Keratinocyte (primary cell): ENCODE results near the gene EML2. TPM values are rescaled to one million over a fixed set of nuclear protein-coding genes. Genes with fewer than 3 reads are reported as not detected.

Source experiments
- DNase-seq: peaks from one replicate; pipeline ENCODE4 v3.0.0-alpha.2; 2011; ENCODE audit warnings: low read depth, missing footprints, low spot score
- FAIRE-seq: peaks from 2 replicates; lab custom pipeline; 2011; peaks lifted over from hg19 to GRCh38; lab: Jason Lieb, UNC
- H2AFZ ChIP-seq: 2 replicates; pipeline ENCODE4 v1.6.0; 2012; ENCODE audit warnings: low read length, control low read depth, inconsistent platforms; ENCODE audit not compliant: control insufficient read depth
- H3K27ac ChIP-seq: 2 replicates; pipeline ENCODE4 v1.5.1; 2011; ENCODE audit warnings: low read length; ENCODE audit not compliant: control insufficient read depth, insufficient read depth
- H3K27me3 ChIP-seq: 3 replicates; pipeline ENCODE4 v1.6.0; 2011; ENCODE audit warnings: low read length; ENCODE audit not compliant: control insufficient read depth, insufficient read depth; ENCODE audit errors: extremely low read depth
- H3K36me3 ChIP-seq, 2 experiments: 2 replicates in 1 of 2; 3 replicates in 1 of 2; pipeline ENCODE4 v1.5.1; 2011; ENCODE audit warnings: low read length in 2 of 2, mild to moderate bottlenecking in 1 of 2; ENCODE audit not compliant: control insufficient read depth in 2 of 2, insufficient read depth in 2 of 2; ENCODE audit errors: extremely low read depth in 1 of 2
- H3K4me1 ChIP-seq: 3 replicates; pipeline ENCODE4 v1.5.1; 2011; ENCODE audit warnings: low read length; ENCODE audit not compliant: control insufficient read depth, insufficient read depth; ENCODE audit errors: extremely low read depth
- H3K4me2 ChIP-seq: 3 replicates; pipeline ENCODE4 v1.6.0; 2011; ENCODE audit warnings: low read depth, low read length; ENCODE audit not compliant: control insufficient read depth, insufficient read depth; ENCODE audit errors: extremely low read depth
- H3K4me3 ChIP-seq, 3 experiments: fragments of 200-600 bp in 1 of 3; sonication (generic) in 1 of 3; 2 replicates in 2 of 3; 3 replicates in 1 of 3; pipeline ENCODE4 v1.5.1; 2011 to 2016; ENCODE audit warnings: low read length in 3 of 3, mild to moderate bottlenecking in 3 of 3, control low read depth in 2 of 3, inconsistent platforms in 1 of 3, low read depth in 1 of 3, mixed read lengths in 1 of 3, mixed run types in 1 of 3, moderate library complexity in 1 of 3; ENCODE audit not compliant: control insufficient read depth in 2 of 3, insufficient read depth in 2 of 3; ENCODE audit errors: extremely low read depth in 1 of 3
- H3K79me2 ChIP-seq: 2 replicates; pipeline ENCODE4 v1.6.0; 2012; ENCODE audit warnings: low read length; ENCODE audit not compliant: control insufficient read depth, insufficient read depth
- H3K9ac ChIP-seq: 3 replicates; pipeline ENCODE4 v1.6.0; 2011; ENCODE audit warnings: low read length; ENCODE audit not compliant: control insufficient read depth, insufficient read depth; ENCODE audit errors: extremely low read depth
- H3K9me1 ChIP-seq: 3 replicates; pipeline ENCODE4 v1.6.0; 2011; ENCODE audit warnings: low read length; ENCODE audit not compliant: control insufficient read depth, insufficient read depth; ENCODE audit errors: extremely low read depth
- H3K9me3 ChIP-seq: 2 replicates; pipeline ENCODE4 v1.5.1; 2012; ENCODE audit warnings: low read depth, low read length; ENCODE audit not compliant: control insufficient read depth
- H4K20me1 ChIP-seq: 3 replicates; pipeline ENCODE4 v1.6.0; 2011; ENCODE audit warnings: low read length; ENCODE audit not compliant: control insufficient read depth, insufficient read depth; ENCODE audit errors: extremely low read depth
- EZH2 ChIP-seq: IDR thresholded peaks from one replicate; pipeline ENCODE4 v1.6.1; 2012; ENCODE audit warnings: inconsistent platforms, mild to moderate bottlenecking, low read length, moderate library complexity
- dilution Hi-C: fragments of 300-500 bp; cut with MboI; formaldehyde crosslinking; loops from one replicate; pipeline ENCODE4 v1.7.0; 2020; ENCODE audit warnings: low sequenced_read_pairs; ENCODE audit not compliant: extremely low pct_ligation_motif_present
- polyA plus RNA-seq, 5 experiments: library from polyadenylated mRNA; depleted of rRNA in 3 of 5; stranded (reverse) in 3 of 5; stranded (forward) in 1 of 5; unstranded in 1 of 5; fragments of >200 nt; gene quantifications; 1 replicate in 1 of 5; 2 replicates in 3 of 5; 3 replicates in 1 of 5; pipeline versions ENCODE4 v1.2.1 to v1.2.3, GENCODE V29; 2011 to 2012; ENCODE audit warnings: missing spikeins in 2 of 5, low read depth in 1 of 5, low replicate concordance in 1 of 5
- TF ChIP-seq, protein P1 (sequence below), 3 experiments: IDR thresholded peaks in 1 of 3; conservative IDR thresholded peaks in 1 of 3; optimal IDR thresholded peaks in 1 of 3; 2 replicates in 2 of 3; 3 replicates in 1 of 3; pipeline versions ENCODE3 to v1.5.1; 2011; ENCODE audit warnings: low read length in 3 of 3, mild to moderate bottlenecking in 3 of 3, moderate library complexity in 2 of 3, control low read depth in 1 of 3, inconsistent platforms in 1 of 3; ENCODE audit not compliant: insufficient read depth in 2 of 3; ENCODE audit errors: extremely low read depth in 1 of 3

The EML2 gene
- polyA plus RNA-seq, 1 donor (not counting 4 experiments of a cell fraction or from before 2014, with no cell fraction given): 43.4 TPM

DNA sequence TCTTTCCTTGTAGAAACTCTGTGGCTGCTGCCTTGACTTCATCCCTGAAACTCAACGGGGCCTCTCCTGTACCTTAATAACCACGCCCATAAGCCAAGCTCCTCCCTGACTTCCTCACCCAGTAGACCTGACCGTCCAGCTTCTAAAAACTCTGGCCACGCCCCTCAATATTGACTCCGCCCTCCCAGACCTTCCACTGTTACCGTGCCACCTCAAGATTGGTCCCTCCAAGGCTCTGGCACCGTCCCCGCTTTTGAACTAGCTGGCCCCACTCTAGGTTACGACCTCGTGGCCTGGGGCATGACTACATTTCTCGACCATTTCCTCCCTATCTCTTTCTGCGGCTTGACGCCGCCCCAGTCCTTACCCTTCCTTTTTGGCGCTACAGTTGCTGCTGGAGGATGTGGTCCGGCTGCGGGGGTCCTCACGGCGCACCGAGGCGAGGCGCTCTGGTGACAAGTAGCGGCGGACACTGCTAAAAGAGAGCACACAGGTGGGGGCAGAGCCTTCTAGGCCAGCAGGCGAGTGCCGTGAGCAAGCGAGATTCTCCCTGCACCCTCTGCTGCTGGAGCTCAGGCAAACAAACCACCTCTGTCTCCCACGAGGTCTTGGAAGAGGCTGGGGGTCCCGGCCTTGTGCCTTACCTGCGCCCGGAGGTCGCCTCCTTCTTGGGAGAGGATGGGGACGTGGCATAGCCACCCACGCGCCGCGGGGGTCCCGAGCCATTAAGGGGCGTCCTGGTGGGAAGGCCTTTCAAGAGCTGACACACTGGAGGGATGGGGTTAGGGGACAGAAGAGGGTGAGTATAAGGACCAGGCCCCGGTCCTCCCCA, 2.3 kb upstream of the EML2 start:
- Histone ChIP-seq H3K9me1 (peaks cover 2% of the 10 kb centered on the region), H3K79me2 (peaks cover 3% of the 10 kb centered on the region), H3K4me2 (peak overlapping the region; percentile 96), H3K9me3 (no peaks in the 10 kb centered on the region), H4K20me1 (no peaks in the 10 kb centered on the region), H3K36me3 (peaks cover 0 to 2% of the 10 kb centered on the region in 2 experiments), H3K27ac (peak overlapping the region; percentile 93), H3K9ac (peak overlapping the region; percentile 86), H3K4me1 (peaks cover 31% of the 10 kb centered on the region), H2AFZ (peak overlapping the region; percentile 83), H3K27me3 (peaks cover 2% of the 10 kb centered on the region), H3K4me3 (peak overlapping the region; percentile 28 to 65 (median 62))
- DNase-seq (peak; percentile 87), FAIRE-seq (peak; percentile 86)
- dilution Hi-C loops: no loop called here
- TF ChIP-seq, protein P1, sequence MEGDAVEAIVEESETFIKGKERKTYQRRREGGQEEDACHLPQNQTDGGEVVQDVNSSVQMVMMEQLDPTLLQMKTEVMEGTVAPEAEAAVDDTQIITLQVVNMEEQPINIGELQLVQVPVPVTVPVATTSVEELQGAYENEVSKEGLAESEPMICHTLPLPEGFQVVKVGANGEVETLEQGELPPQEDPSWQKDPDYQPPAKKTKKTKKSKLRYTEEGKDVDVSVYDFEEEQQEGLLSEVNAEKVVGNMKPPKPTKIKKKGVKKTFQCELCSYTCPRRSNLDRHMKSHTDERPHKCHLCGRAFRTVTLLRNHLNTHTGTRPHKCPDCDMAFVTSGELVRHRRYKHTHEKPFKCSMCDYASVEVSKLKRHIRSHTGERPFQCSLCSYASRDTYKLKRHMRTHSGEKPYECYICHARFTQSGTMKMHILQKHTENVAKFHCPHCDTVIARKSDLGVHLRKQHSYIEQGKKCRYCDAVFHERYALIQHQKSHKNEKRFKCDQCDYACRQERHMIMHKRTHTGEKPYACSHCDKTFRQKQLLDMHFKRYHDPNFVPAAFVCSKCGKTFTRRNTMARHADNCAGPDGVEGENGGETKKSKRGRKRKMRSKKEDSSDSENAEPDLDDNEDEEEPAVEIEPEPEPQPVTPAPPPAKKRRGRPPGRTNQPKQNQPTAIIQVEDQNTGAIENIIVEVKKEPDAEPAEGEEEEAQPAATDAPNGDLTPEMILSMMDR (optimal IDR thresholded peaks at IDR 0.05 in 1 of 3, IDR thresholded peaks at IDR 0.05 in 1 of 3, conservative IDR thresholded peaks at IDR 0.05 in 1 of 3; ENCODE audit: extremely low read depth in 1 of 3, insufficient read depth in 2 of 3, low read length in 3 of 3): peak in 1 of 3 experiments; percentile 10
- no peak for TF ChIP-seq EZH2

DNA sequence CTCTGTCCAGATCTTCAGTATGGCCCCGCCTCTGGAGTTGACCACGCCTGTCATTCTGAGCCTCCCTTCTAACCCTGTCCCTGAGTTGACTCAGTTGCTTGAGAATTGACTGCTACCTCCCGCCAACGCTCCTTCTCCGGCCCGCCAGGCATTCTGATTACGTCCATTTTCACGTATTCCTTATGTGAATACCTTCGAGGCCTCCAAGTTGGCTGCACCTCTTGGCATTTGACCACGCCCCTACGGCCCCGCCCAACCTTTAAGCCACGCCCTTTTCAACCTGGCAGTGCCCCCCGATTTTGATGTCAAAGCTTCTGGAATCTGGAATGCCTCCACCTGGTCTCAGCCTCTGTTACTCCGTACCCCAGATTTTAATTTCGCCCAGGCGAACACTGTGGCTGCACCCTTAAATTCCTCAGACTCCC, 1.7 kb upstream of the EML2 start:
- DNase-seq (peak; percentile 74), FAIRE-seq (no peak)
- peak overlapping the region; percentile 86 for H3K9ac ChIP-seq
- H3K36me3 ChIP-seq: peaks cover 0 to 2% of the 10 kb centered on the region in 2 experiments
- H3K79me2 ChIP-seq: peaks cover 3% of the 10 kb centered on the region
- peaks cover 2% of the 10 kb centered on the region for H3K9me1 ChIP-seq
- peak overlapping the region; percentile 82 for H2AFZ ChIP-seq
- no peaks in the 10 kb centered on the region for H4K20me1 ChIP-seq
- dilution Hi-C loops: no loop called here
- H3K4me3 ChIP-seq: peak overlapping the region; percentile 12 to 65 (median 62)
- H3K4me2 ChIP-seq: peak overlapping the region; percentile 96
- H3K9me3 ChIP-seq: no peaks in the 10 kb centered on the region
- peaks cover 35% of the 10 kb centered on the region for H3K4me1 ChIP-seq
- peak overlapping the region; percentile 93 for H3K27ac ChIP-seq
- peaks cover 2% of the 10 kb centered on the region for H3K27me3 ChIP-seq
- no peak for TF ChIP-seq EZH2
- TF ChIP-seq, protein P1 (optimal IDR thresholded peaks at IDR 0.05 in 1 of 3, IDR thresholded peaks at IDR 0.05 in 1 of 3, conservative IDR thresholded peaks at IDR 0.05 in 1 of 3; ENCODE audit: extremely low read depth in 1 of 3, insufficient read depth in 2 of 3, low read length in 3 of 3): no peak
